ENCODE data around the gene MTHFD1L. TPM values are rescaled to one million over a fixed set of nuclear protein-coding genes. Genes with fewer than 3 reads are reported as not detected.

MTHFD1L gene
- total RNA-seq, 1 donor from 2014 or later = 10.4 TPM

- peak overlapping the region; percentile 28 to 54 for H3K27ac ChIP-seq
These were observed 115.6 kb downstream of the MTHFD1L start for GRCh38 chr6:150981095-150981494.

GRCh38 chr6:150981669-150982068, 116.2 kb downstream of the MTHFD1L start:
- Histone ChIP-seq H3K27ac (peak overlapping the region in 1 of 2 donors; percentile 28), H3K4me1 (peaks cover 0 to 10% of the 10 kb centered on the region in 2 donors), H3K4me3 (no peak overlapping the region), H3K9me3 (no peaks in the 10 kb centered on the region), H3K27me3 (no peaks in the 10 kb centered on the region), H3K36me3 (peaks cover 5 to 10% of the 10 kb centered on the region in 2 donors)
- TF ChIP-seq CTCF (IDR thresholded peaks at IDR 0.05) = no peak
- intact Hi-C loops (cut with DNase I) = no loop called here
- DNase-seq (ENCODE audit: low spot score in 2 of 2) = no peak

More at GRCh38 chr6:150981095-150981494, 115.6 kb downstream of the MTHFD1L start:
- no peak for DNase-seq (ENCODE audit: low spot score in 2 of 2)
- Histone ChIP-seq H3K4me1 (peaks cover 0 to 10% of the 10 kb centered on the region in 2 donors), H3K4me3 (no peak overlapping the region), H3K27me3 (no peaks in the 10 kb centered on the region), H3K9me3 (no peaks in the 10 kb centered on the region), H3K36me3 (peaks cover 5 to 11% of the 10 kb centered on the region in 2 donors)
- no peak for TF ChIP-seq CTCF (IDR thresholded peaks at IDR 0.05)
- intact Hi-C loops (cut with DNase I) = no loop called here

- Histone ChIP-seq H3K27me3 (no peaks in the 10 kb centered on the region), H3K36me3 (peaks cover 5 to 10% of the 10 kb centered on the region in 2 donors), H3K27ac (no peak overlapping the region), H3K4me1 (no peaks in the 10 kb centered on the region), H3K9me3 (no peaks in the 10 kb centered on the region), H3K4me3 (no peak overlapping the region)
- TF ChIP-seq CTCF (IDR thresholded peaks at IDR 0.05) = no peak
- intact Hi-C loops (cut with DNase I) = no loop called here
- no peak for DNase-seq (ENCODE audit: low spot score in 2 of 2)
These were observed 121.9 kb downstream of the MTHFD1L start for GRCh38 chr6:150987371-150987828.

- no peak for TF ChIP-seq CTCF (IDR thresholded peaks at IDR 0.05)
- no peak overlapping the region for H3K4me3 ChIP-seq
- H3K27me3 ChIP-seq = no peaks in the 10 kb centered on the region
- H3K4me1 ChIP-seq = no peaks in the 10 kb centered on the region
- DNase-seq (ENCODE audit: low spot score in 2 of 2) = no peak
- peaks cover 5 to 10% of the 10 kb centered on the region in 2 donors for H3K36me3 ChIP-seq
- intact Hi-C loops (cut with DNase I) = no loop called here
- H3K27ac ChIP-seq = no peak overlapping the region
- no peaks in the 10 kb centered on the region for H3K9me3 ChIP-seq
These were observed 122.5 kb downstream of the MTHFD1L start for GRCh38 chr6:150987855-150988464.

- DNase-seq (ENCODE audit: low spot score in 2 of 2) = no peak
- intact Hi-C loops (cut with DNase I) = no loop called here
- Histone ChIP-seq H3K27ac (no peak overlapping the region), H3K4me1 (no peaks in the 10 kb centered on the region), H3K9me3 (no peaks in the 10 kb centered on the region), H3K27me3 (no peaks in the 10 kb centered on the region), H3K4me3 (no peak overlapping the region), H3K36me3 (peaks cover 3 to 7% of the 10 kb centered on the region in 2 donors)
- no peak for TF ChIP-seq CTCF (IDR thresholded peaks at IDR 0.05)
These were observed 126.0 kb downstream of the MTHFD1L start for GRCh38 chr6:150991487-150991886.
